WTC11 (cell line): Measurements from ENCODE around the gene TULP3. TPM values are rescaled to one million over a fixed set of nuclear protein-coding genes. Genes with fewer than 3 reads are reported as not detected.
A peak's percentile ranks its signal among the peaks of the same experiment; 100 is the strongest.

Experiments used
- ATF1 ChIP-seq: sonication (generic); formaldehyde crosslinking; IDR thresholded peaks from 2 replicates; pipeline ENCODE4 v1.8.1; 2023; ENCODE audit warnings: mild to moderate bottlenecking, moderate library complexity, missing genetic modification reagents
- CREB1 ChIP-seq: sonication (generic); formaldehyde crosslinking; IDR thresholded peaks from 2 replicates; pipeline ENCODE4 v1.8.0; 2023; ENCODE audit warnings: mild to moderate bottlenecking, missing genetic modification reagents
- EMX1 ChIP-seq: fragments of 250-450 bp; sonication (Bioruptor Pico); IDR thresholded peaks from 2 replicates; pipeline ENCODE4 v1.8.0; 2021; ENCODE audit warnings: mild to moderate bottlenecking
- JAZF1 ChIP-seq: fragments of 250-450 bp; sonication (Bioruptor Pico); IDR thresholded peaks from 2 replicates; pipeline ENCODE4 v1.9.0; 2021; ENCODE audit warnings: moderate library complexity, mild to moderate bottlenecking, inconsistent platforms
- JUN ChIP-seq: sonication (generic); formaldehyde crosslinking; IDR thresholded peaks from 2 replicates; pipeline ENCODE4 v1.8.0; 2023; ENCODE audit warnings: mild to moderate bottlenecking, missing genetic modification reagents
- MYBL2 ChIP-seq: sonication (generic); formaldehyde crosslinking; IDR thresholded peaks from 2 replicates; pipeline ENCODE4 v1.8.1; 2023; ENCODE audit warnings: mild to moderate bottlenecking, moderate library complexity, missing genetic modification reagents
- NFATC4 ChIP-seq: fragments of 250-450 bp; sonication (Bioruptor Pico); IDR thresholded peaks from 2 replicates; pipeline ENCODE4 v1.9.0; 2021; ENCODE audit warnings: mild to moderate bottlenecking
- NFYB ChIP-seq: sonication (generic); formaldehyde crosslinking; conservative IDR thresholded peaks from 2 replicates; pipeline ENCODE4 v1.8.0; 2022; ENCODE audit warnings: low read depth, missing genetic modification reagents
- NR1H2 ChIP-seq: sonication (generic); formaldehyde crosslinking; IDR thresholded peaks from 2 replicates; pipeline ENCODE4 v1.9.0; 2021; ENCODE audit warnings: mild to moderate bottlenecking, moderate library complexity, missing genetic modification reagents
- NR2C2 ChIP-seq: sonication (generic); formaldehyde crosslinking; IDR thresholded peaks from 2 replicates; pipeline ENCODE4 v1.8.0; 2022; ENCODE audit warnings: mild to moderate bottlenecking, missing genetic modification reagents
- PRRX2 ChIP-seq: fragments of 250-450 bp; sonication (Bioruptor Pico); IDR thresholded peaks from 2 replicates; pipeline ENCODE4 v1.8.0; 2021; ENCODE audit warnings: mild to moderate bottlenecking
- SMAD4 ChIP-seq: sonication (generic); formaldehyde crosslinking; IDR thresholded peaks from 2 replicates; pipeline ENCODE4 v1.8.0; 2022; ENCODE audit warnings: mild to moderate bottlenecking, missing genetic modification reagents
- SOX15 ChIP-seq: fragments of 250-450 bp; sonication (Bioruptor Pico); IDR thresholded peaks from 2 replicates; pipeline ENCODE4 v1.9.0; 2021; ENCODE audit warnings: mild to moderate bottlenecking
- ZNF121 ChIP-seq: sonication (generic); formaldehyde crosslinking; IDR thresholded peaks from 2 replicates; pipeline ENCODE4 v1.8.0; 2023; ENCODE audit warnings: missing genetic modification reagents
- ZNF232 ChIP-seq: sonication (generic); formaldehyde crosslinking; IDR thresholded peaks from 2 replicates; pipeline ENCODE4 v1.8.0; 2022; ENCODE audit warnings: mild to moderate bottlenecking, missing genetic modification reagents
- ZNF317 ChIP-seq: sonication (generic); formaldehyde crosslinking; IDR thresholded peaks from 2 replicates; pipeline ENCODE4 v1.8.1; 2023; ENCODE audit warnings: low read depth, mild to moderate bottlenecking, moderate library complexity, missing genetic modification reagents, borderline replicate concordance
- total RNA-seq: library from RNA; stranded (reverse); gene quantifications from 3 replicates; pipeline ENCODE4 v1.2.3, GENCODE V29; 2021
- TF ChIP-seq, protein P1 (sequence below): sonication (generic); formaldehyde crosslinking; IDR thresholded peaks from 2 replicates; pipeline ENCODE4 v1.8.0; 2023; ENCODE audit warnings: missing genetic modification reagents
- TF ChIP-seq, protein P2 (sequence below): sonication (generic); formaldehyde crosslinking; IDR thresholded peaks from 2 replicates; pipeline ENCODE4 v1.8.0; 2023; ENCODE audit warnings: mild to moderate bottlenecking, missing genetic modification reagents
- TF ChIP-seq, protein P3 (sequence below): sonication (generic); formaldehyde crosslinking; IDR thresholded peaks from 2 replicates; pipeline ENCODE4 v1.8.1; 2023; ENCODE audit warnings: mild to moderate bottlenecking, missing genetic modification reagents, moderate library complexity
- TF ChIP-seq, protein P4 (sequence below): sonication (generic); formaldehyde crosslinking; IDR thresholded peaks from 2 replicates; pipeline ENCODE4 v1.8.1; 2023; ENCODE audit warnings: mild to moderate bottlenecking, missing genetic modification reagents
- TF ChIP-seq, protein P5 (sequence below): fragments of 250-450 bp; sonication (Bioruptor Pico); IDR thresholded peaks from 2 replicates; pipeline ENCODE4 v1.9.0; 2021; ENCODE audit warnings: mild to moderate bottlenecking
- TF ChIP-seq, protein P6 (sequence below): sonication (generic); formaldehyde crosslinking; IDR thresholded peaks from 2 replicates; pipeline ENCODE4 v1.8.0; 2022; ENCODE audit warnings: mild to moderate bottlenecking, missing genetic modification reagents
- TF ChIP-seq, protein P7 (sequence below): sonication (generic); formaldehyde crosslinking; IDR thresholded peaks from 2 replicates; pipeline ENCODE4 v1.8.0; 2022; ENCODE audit warnings: mild to moderate bottlenecking, missing genetic modification reagents
- TF ChIP-seq, protein P8 (sequence below): sonication (generic); formaldehyde crosslinking; IDR thresholded peaks from 2 replicates; pipeline ENCODE4 v1.8.1; 2023; ENCODE audit warnings: mild to moderate bottlenecking, missing genetic modification reagents, moderate library complexity
- TF ChIP-seq, protein P9 (sequence below): sonication (generic); formaldehyde crosslinking; conservative IDR thresholded peaks from 2 replicates; pipeline ENCODE4 v1.8.1; 2022; ENCODE audit warnings: mild to moderate bottlenecking, missing genetic modification reagents
- TF ChIP-seq, protein P10 (sequence below): fragments of 250-450 bp; sonication (Bioruptor Pico); IDR thresholded peaks from 2 replicates; pipeline ENCODE4 v1.9.0; 2021; ENCODE audit warnings: mild to moderate bottlenecking

Gene TULP3
- total RNA-seq, 1 experiment from 2014 or later: 17.4 TPM

DNA sequence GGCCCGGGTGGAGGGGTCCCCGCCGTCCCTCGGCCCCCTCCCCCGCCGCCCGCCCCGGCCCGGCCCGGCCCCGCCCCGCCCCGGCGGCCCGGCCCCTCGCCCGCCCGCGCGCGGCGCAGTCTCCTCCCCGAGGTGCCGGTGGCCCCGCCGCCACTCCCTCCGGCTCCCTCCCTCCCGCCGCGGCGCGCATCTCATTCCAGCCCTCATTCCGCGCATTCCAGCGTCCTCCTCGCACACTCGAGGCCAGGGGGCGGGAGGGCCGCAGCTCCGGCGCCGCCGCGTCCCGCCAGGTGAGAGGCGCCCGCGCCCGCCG is 68.5 kb downstream of the TULP3 start, which contains the start of gene TEAD4 (continued):
- TF ChIP-seq, protein P1, sequence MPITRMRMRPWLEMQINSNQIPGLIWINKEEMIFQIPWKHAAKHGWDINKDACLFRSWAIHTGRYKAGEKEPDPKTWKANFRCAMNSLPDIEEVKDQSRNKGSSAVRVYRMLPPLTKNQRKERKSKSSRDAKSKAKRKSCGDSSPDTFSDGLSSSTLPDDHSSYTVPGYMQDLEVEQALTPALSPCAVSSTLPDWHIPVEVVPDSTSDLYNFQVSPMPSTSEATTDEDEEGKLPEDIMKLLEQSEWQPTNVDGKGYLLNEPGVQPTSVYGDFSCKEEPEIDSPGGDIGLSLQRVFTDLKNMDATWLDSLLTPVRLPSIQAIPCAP (CRISPR knock-in tag): no peak
- TF ChIP-seq MYBL2 (CRISPR knock-in tag): no peak; the same call in 1 of the 2 replicates
- no peak for TF ChIP-seq NR2C2 (CRISPR knock-in tag)
- no peak for TF ChIP-seq NFATC4 (CRISPR knock-in tag)
- no peak for TF ChIP-seq ZNF121 (CRISPR knock-in tag)
- TF ChIP-seq, protein P2, sequence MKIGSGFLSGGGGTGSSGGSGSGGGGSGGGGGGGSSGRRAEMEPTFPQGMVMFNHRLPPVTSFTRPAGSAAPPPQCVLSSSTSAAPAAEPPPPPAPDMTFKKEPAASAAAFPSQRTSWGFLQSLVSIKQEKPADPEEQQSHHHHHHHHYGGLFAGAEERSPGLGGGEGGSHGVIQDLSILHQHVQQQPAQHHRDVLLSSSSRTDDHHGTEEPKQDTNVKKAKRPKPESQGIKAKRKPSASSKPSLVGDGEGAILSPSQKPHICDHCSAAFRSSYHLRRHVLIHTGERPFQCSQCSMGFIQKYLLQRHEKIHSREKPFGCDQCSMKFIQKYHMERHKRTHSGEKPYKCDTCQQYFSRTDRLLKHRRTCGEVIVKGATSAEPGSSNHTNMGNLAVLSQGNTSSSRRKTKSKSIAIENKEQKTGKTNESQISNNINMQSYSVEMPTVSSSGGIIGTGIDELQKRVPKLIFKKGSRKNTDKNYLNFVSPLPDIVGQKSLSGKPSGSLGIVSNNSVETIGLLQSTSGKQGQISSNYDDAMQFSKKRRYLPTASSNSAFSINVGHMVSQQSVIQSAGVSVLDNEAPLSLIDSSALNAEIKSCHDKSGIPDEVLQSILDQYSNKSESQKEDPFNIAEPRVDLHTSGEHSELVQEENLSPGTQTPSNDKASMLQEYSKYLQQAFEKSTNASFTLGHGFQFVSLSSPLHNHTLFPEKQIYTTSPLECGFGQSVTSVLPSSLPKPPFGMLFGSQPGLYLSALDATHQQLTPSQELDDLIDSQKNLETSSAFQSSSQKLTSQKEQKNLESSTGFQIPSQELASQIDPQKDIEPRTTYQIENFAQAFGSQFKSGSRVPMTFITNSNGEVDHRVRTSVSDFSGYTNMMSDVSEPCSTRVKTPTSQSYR (CRISPR knock-in tag): no peak
- TF ChIP-seq, protein P3, sequence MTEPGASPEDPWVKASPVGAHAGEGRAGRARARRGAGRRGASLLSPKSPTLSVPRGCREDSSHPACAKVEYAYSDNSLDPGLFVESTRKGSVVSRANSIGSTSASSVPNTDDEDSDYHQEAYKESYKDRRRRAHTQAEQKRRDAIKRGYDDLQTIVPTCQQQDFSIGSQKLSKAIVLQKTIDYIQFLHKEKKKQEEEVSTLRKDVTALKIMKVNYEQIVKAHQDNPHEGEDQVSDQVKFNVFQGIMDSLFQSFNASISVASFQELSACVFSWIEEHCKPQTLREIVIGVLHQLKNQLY (CRISPR knock-in tag): no peak
- TF ChIP-seq, protein P4, sequence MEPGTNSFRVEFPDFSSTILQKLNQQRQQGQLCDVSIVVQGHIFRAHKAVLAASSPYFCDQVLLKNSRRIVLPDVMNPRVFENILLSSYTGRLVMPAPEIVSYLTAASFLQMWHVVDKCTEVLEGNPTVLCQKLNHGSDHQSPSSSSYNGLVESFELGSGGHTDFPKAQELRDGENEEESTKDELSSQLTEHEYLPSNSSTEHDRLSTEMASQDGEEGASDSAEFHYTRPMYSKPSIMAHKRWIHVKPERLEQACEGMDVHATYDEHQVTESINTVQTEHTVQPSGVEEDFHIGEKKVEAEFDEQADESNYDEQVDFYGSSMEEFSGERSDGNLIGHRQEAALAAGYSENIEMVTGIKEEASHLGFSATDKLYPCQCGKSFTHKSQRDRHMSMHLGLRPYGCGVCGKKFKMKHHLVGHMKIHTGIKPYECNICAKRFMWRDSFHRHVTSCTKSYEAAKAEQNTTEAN (CRISPR knock-in tag): no peak
- TF ChIP-seq, protein P5, sequence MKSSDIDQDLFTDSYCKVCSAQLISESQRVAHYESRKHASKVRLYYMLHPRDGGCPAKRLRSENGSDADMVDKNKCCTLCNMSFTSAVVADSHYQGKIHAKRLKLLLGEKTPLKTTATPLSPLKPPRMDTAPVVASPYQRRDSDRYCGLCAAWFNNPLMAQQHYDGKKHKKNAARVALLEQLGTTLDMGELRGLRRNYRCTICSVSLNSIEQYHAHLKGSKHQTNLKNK (CRISPR knock-in tag): no peak
- TF ChIP-seq, protein P6, sequence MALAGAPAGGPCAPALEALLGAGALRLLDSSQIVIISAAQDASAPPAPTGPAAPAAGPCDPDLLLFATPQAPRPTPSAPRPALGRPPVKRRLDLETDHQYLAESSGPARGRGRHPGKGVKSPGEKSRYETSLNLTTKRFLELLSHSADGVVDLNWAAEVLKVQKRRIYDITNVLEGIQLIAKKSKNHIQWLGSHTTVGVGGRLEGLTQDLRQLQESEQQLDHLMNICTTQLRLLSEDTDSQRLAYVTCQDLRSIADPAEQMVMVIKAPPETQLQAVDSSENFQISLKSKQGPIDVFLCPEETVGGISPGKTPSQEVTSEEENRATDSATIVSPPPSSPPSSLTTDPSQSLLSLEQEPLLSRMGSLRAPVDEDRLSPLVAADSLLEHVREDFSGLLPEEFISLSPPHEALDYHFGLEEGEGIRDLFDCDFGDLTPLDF (CRISPR knock-in tag): no peak
- TF ChIP-seq, protein P7, sequence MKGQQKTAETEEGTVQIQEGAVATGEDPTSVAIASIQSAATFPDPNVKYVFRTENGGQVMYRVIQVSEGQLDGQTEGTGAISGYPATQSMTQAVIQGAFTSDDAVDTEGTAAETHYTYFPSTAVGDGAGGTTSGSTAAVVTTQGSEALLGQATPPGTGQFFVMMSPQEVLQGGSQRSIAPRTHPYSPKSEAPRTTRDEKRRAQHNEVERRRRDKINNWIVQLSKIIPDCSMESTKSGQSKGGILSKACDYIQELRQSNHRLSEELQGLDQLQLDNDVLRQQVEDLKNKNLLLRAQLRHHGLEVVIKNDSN (CRISPR knock-in tag): peak; percentile 33; the same call in 1 of the 2 replicates
- TF ChIP-seq, protein P8, sequence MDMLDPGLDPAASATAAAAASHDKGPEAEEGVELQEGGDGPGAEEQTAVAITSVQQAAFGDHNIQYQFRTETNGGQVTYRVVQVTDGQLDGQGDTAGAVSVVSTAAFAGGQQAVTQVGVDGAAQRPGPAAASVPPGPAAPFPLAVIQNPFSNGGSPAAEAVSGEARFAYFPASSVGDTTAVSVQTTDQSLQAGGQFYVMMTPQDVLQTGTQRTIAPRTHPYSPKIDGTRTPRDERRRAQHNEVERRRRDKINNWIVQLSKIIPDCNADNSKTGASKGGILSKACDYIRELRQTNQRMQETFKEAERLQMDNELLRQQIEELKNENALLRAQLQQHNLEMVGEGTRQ (CRISPR knock-in tag): no peak; the same call in 1 of the 2 replicates
- TF ChIP-seq JUN (CRISPR knock-in tag): no peak
- TF ChIP-seq, protein P9, sequence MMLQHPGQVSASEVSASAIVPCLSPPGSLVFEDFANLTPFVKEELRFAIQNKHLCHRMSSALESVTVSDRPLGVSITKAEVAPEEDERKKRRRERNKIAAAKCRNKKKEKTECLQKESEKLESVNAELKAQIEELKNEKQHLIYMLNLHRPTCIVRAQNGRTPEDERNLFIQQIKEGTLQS (CRISPR knock-in tag): no peak
- TF ChIP-seq ATF1 (CRISPR knock-in tag): 0 out of 2 replicates have a peak, but pooled peaks have one; percentile 22
- TF ChIP-seq CREB1 (CRISPR knock-in tag): peak; percentile 65; the same call in 1 of the 2 replicates
- no peak for TF ChIP-seq SMAD4 (CRISPR knock-in tag)
- no peak for TF ChIP-seq NR1H2 (CRISPR knock-in tag)
- TF ChIP-seq ZNF317 (CRISPR knock-in tag): no peak
- no peak for TF ChIP-seq PRRX2 (CRISPR knock-in tag)
- no peak for TF ChIP-seq NFYB (CRISPR knock-in tag)
- no peak for TF ChIP-seq SOX15 (CRISPR knock-in tag)
- TF ChIP-seq JAZF1: no peak
- TF ChIP-seq ZNF232: peak; percentile 49; the same call in 1 of the 2 replicates
- TF ChIP-seq, protein P10, sequence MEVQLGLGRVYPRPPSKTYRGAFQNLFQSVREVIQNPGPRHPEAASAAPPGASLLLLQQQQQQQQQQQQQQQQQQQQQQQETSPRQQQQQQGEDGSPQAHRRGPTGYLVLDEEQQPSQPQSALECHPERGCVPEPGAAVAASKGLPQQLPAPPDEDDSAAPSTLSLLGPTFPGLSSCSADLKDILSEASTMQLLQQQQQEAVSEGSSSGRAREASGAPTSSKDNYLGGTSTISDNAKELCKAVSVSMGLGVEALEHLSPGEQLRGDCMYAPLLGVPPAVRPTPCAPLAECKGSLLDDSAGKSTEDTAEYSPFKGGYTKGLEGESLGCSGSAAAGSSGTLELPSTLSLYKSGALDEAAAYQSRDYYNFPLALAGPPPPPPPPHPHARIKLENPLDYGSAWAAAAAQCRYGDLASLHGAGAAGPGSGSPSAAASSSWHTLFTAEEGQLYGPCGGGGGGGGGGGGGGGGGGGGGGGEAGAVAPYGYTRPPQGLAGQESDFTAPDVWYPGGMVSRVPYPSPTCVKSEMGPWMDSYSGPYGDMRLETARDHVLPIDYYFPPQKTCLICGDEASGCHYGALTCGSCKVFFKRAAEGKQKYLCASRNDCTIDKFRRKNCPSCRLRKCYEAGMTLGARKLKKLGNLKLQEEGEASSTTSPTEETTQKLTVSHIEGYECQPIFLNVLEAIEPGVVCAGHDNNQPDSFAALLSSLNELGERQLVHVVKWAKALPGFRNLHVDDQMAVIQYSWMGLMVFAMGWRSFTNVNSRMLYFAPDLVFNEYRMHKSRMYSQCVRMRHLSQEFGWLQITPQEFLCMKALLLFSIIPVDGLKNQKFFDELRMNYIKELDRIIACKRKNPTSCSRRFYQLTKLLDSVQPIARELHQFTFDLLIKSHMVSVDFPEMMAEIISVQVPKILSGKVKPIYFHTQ: no peak
- TF ChIP-seq EMX1 (CRISPR knock-in tag): no peak
